ENCODE measurements around the gene GDI2.

DNA sequence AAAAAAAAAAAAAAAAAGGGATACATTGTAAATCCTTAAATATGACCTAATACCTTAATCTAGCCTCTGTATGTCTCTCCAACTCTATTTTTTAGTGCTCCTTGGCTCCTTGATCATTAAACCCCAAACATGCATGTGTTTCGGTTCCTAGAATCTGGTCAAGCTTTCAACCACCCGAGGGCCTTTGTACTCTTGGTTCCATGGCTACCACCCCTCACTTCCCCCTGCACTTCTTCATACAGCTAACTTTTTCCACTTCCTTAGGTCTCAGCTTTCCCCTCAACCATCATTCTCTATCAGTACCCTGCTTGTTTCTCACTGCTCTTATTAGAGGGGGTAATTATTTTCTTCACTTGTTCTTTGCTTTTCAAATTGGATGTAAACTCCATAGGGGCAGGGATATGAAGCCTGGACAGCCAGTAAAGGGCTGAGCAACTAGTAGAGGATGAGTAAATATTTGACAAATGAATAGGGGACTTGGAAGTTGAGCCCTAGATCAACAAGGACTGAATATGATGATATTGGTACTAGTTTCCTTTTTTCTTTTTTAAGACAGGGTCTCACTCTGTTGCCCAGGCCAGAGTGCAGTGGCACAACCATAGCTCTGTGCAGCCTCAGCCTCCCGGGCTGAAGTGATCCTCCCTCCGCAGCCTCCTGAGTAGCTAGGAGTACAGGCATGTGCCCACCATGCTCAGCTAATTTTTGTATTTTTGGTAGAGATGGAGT is 4.3 kb upstream of the GDI2 start:
- TF ChIP-seq, protein P1, sequence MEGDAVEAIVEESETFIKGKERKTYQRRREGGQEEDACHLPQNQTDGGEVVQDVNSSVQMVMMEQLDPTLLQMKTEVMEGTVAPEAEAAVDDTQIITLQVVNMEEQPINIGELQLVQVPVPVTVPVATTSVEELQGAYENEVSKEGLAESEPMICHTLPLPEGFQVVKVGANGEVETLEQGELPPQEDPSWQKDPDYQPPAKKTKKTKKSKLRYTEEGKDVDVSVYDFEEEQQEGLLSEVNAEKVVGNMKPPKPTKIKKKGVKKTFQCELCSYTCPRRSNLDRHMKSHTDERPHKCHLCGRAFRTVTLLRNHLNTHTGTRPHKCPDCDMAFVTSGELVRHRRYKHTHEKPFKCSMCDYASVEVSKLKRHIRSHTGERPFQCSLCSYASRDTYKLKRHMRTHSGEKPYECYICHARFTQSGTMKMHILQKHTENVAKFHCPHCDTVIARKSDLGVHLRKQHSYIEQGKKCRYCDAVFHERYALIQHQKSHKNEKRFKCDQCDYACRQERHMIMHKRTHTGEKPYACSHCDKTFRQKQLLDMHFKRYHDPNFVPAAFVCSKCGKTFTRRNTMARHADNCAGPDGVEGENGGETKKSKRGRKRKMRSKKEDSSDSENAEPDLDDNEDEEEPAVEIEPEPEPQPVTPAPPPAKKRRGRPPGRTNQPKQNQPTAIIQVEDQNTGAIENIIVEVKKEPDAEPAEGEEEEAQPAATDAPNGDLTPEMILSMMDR (conservative IDR thresholded peaks at IDR 0.05), result no peak
- TF ChIP-seq ZFX (IDR thresholded peaks at IDR 0.05), result no peak

Measured in C4-2B (cell line).